Testis (tissue), 3 donors: ENCODE measurements around the gene ATRIP. TPM values are rescaled to one million over a fixed set of nuclear protein-coding genes. Genes with fewer than 3 reads are reported as not detected.
A peak's percentile ranks its signal among the peaks of the same experiment; 100 is the strongest.

ENCODE experiments used
- DNase-seq: peaks from one replicate; pipeline ENCODE4 v3.0.0-alpha.2; 2019
- H3K27ac ChIP-seq, 2 donors: fragments of 200-600 bp; sonication (generic); one replicate each; pipeline ENCODE4 v1.5.1; 2019
- H3K27me3 ChIP-seq: fragments of 200-600 bp; sonication (generic); one replicate; pipeline ENCODE4 v1.5.1; 2019
- H3K36me3 ChIP-seq: fragments of 200-600 bp; sonication (generic); one replicate; pipeline ENCODE4 v1.5.1; 2017; ENCODE audit warnings: low read depth; ENCODE audit errors: missing control alignments
- H3K4me1 ChIP-seq: fragments of 200-600 bp; sonication (generic); one replicate; pipeline ENCODE4 v1.5.1; 2019
- H3K4me3 ChIP-seq, 2 donors: fragments of 200-600 bp; sonication (generic); one replicate each; pipeline ENCODE4 v1.5.1; 2017 to 2019
- H3K9me3 ChIP-seq: fragments of 200-600 bp; sonication (generic); one replicate; pipeline ENCODE4 v1.5.1; 2017
- CTCF ChIP-seq, 3 experiments: fragments of 450-650 bp in 2 of 3; fragments of 200-600 bp in 1 of 3; sonication (generic) in 1 of 3; IDR thresholded peaks; one replicate each; pipeline ENCODE4 v1.5.1; 2016 to 2019; ENCODE audit warnings: antibody characterized with exemption in 3 of 3, mild to moderate bottlenecking in 2 of 3, moderate library complexity in 1 of 3
- POLR2A ChIP-seq: fragments of 450-650 bp; IDR thresholded peaks from one replicate; pipeline ENCODE4 v1.6.1; 2017; ENCODE audit warnings: antibody characterized with exemption, mild to moderate bottlenecking, moderate library complexity
- WGBS, 2 donors: methylation state at CpG; one replicate each; pipeline ENCODE4 v1.1.5; 2018; 5-methylcytosine and 5-hydroxymethylcytosine counted together
- intact Hi-C: fragments of 100-400 bp; cut with DNase I; formaldehyde crosslinking; loops from one replicate; pipeline ENCODE4 v1.15.1; 2023; ENCODE audit warnings: low total_unique reads
- polyA plus RNA-seq: library from polyadenylated mRNA; stranded (reverse); fragments of 350-450 nt; fragmentation: Illumina TruSeq; extraction: RNeasy Lipid Tissue Mini Kit (QIAGEN cat#74804); gene quantifications from one replicate; pipeline ENCODE4 v1.2.3, GENCODE V29; 2014; ENCODE audit warnings: low read depth, low replicate concordance; ENCODE audit not compliant: insufficient read depth
- total RNA-seq, 2 donors: library from RNA; depleted of rRNA; stranded (reverse); fragments of >200 nt; gene quantifications; one replicate each; pipeline ENCODE4 v1.2.3, GENCODE V29; 2016

The ATRIP gene
- total and polyA plus RNA-seq, 3 donors from 2014 or later: 25.0 to 56.5 (median 26.3) TPM

- peak; percentile 66 for DNase-seq
- Histone ChIP-seq H3K9me3 (no peaks in the 10 kb centered on the region), H3K27me3 (no peaks in the 10 kb centered on the region), H3K4me3 (no peak overlapping the region), H3K27ac (peak overlapping the region; percentile 46 to 76), H3K4me1 (peaks cover 40% of the 10 kb centered on the region), H3K36me3 (no peaks in the 10 kb centered on the region)
- 55 to 68% methylated on average over 10 to 12 of the region's 12 CpGs for WGBS, 2 donors
- TF ChIP-seq POLR2A: no peak
- no peak for TF ChIP-seq CTCF (IDR thresholded peaks at IDR 0.05)
- intact Hi-C loops: no loop called here
These were observed 12.9 kb upstream of the ATRIP start for GRCh38 chr3:48433472-48434118.

- H3K27me3 ChIP-seq: no peaks in the 10 kb centered on the region
- H3K27ac ChIP-seq: peak overlapping the region; percentile 46 to 76
- no peak for DNase-seq
- WGBS, 2 donors: 71 to 79% methylated on average over 15 of the region's 15 CpGs
- intact Hi-C loops: loop anchor here (5.0 kb wide), 2 partner anchors 32 to 162 kb away; no protein-coding TSS in a partner anchor
- no peak overlapping the region for H3K4me3 ChIP-seq
- no peaks in the 10 kb centered on the region for H3K36me3 ChIP-seq
- H3K4me1 ChIP-seq: peaks cover 46% of the 10 kb centered on the region
- no peaks in the 10 kb centered on the region for H3K9me3 ChIP-seq
- TF ChIP-seq CTCF (IDR thresholded peaks at IDR 0.05): no peak
- no peak for TF ChIP-seq POLR2A
These were observed 11.8 kb upstream of the ATRIP start for GRCh38 chr3:48434591-48435222.

GRCh38 chr3:48435223-48435595, 11.3 kb upstream of the ATRIP start:
- no peak for DNase-seq
- peaks cover 41% of the 10 kb centered on the region for H3K4me1 ChIP-seq
- no peak for TF ChIP-seq POLR2A
- no peak for TF ChIP-seq CTCF (IDR thresholded peaks at IDR 0.05)
- no peaks in the 10 kb centered on the region for H3K27me3 ChIP-seq
- intact Hi-C loops: loop anchor here (5.0 kb wide), 2 partner anchors 33 to 163 kb away; no protein-coding TSS in a partner anchor
- peak overlapping the region; percentile 26 to 76 for H3K27ac ChIP-seq
- H3K4me3 ChIP-seq: no peak overlapping the region
- H3K36me3 ChIP-seq: no peaks in the 10 kb centered on the region
- no peaks in the 10 kb centered on the region for H3K9me3 ChIP-seq
- 88 to 90% methylated on average over 1 to 4 of the region's 4 CpGs for WGBS, 2 donors

- Histone ChIP-seq H3K27me3 (no peaks in the 10 kb centered on the region), H3K27ac (peak overlapping the region; percentile 26 to 76), H3K4me3 (no peak overlapping the region), H3K4me1 (peaks cover 38% of the 10 kb centered on the region), H3K36me3 (no peaks in the 10 kb centered on the region), H3K9me3 (no peaks in the 10 kb centered on the region)
- DNase-seq: peak; percentile 93
- 51 to 56% methylated on average over 7 of the region's 7 CpGs for WGBS, 2 donors
- intact Hi-C loops: loop anchor here (5.0 kb wide), 2 partner anchors 34 to 164 kb away; no protein-coding TSS in a partner anchor
- TF ChIP-seq POLR2A (no peak), CTCF (IDR thresholded peaks at IDR 0.05) (peak; percentile 98 to 99 (median 99))
These were observed 10.6 kb upstream of the ATRIP start for GRCh38 chr3:48435774-48436476.
